H1 (cell line): Measurements from ENCODE around the gene PNMA8B. TPM values are rescaled to one million over a fixed set of nuclear protein-coding genes. Genes with fewer than 3 reads are reported as not detected.
A peak's percentile ranks its signal among the peaks of the same experiment; 100 is the strongest.

ENCODE experiments used
- ATF3 ChIP-seq: IDR thresholded peaks from 2 replicates; pipeline ENCODE4 v1.6.1; 2011; ENCODE audit warnings: low read depth, mild to moderate bottlenecking, low read length; ENCODE audit not compliant: insufficient read depth
- BRCA1 ChIP-seq: IDR thresholded peaks from 2 replicates; pipeline ENCODE4 v1.6.1; 2012; ENCODE audit warnings: low read depth, low read length, improper control_type of control experiment
- CBX8 ChIP-seq: fragments of 300-800, 300-1000 bp; sonication (generic); IDR thresholded peaks from 2 replicates; pipeline ENCODE4 v1.7.1; 2016; ENCODE audit warnings: low read depth, low read length, borderline replicate concordance
- CEBPB ChIP-seq: IDR thresholded peaks from 2 replicates; pipeline ENCODE4 v1.6.1; 2012; ENCODE audit warnings: low read depth, low read length
- CTCF ChIP-seq, 3 experiments: IDR thresholded peaks; 1 replicate in 2 of 3; 2 replicates in 1 of 3; pipeline versions ENCODE4 v1.5.1 to v1.6.1; 2011; ENCODE audit warnings: low read length in 3 of 3, mild to moderate bottlenecking in 3 of 3, inconsistent platforms in 2 of 3, low read depth in 1 of 3, moderate library complexity in 1 of 3; ENCODE audit not compliant: insufficient read depth in 1 of 3; ENCODE audit errors: control extremely low read depth in 1 of 3
- KDM4A ChIP-seq: IDR thresholded peaks from one replicate; pipeline ENCODE4 v1.7.1; 2012; ENCODE audit warnings: low read depth, mild to moderate bottlenecking, moderate library complexity, low read length, inconsistent platforms; ENCODE audit not compliant: severe bottlenecking
- NRF1 ChIP-seq: IDR thresholded peaks from 2 replicates; pipeline ENCODE4 v1.6.1; 2011; ENCODE audit warnings: mild to moderate bottlenecking, low read depth, low read length, improper control_type of control experiment
- RAD21 ChIP-seq, 2 experiments: IDR thresholded peaks in 1 of 2; conservative IDR thresholded peaks in 1 of 2; 2 replicates each; pipeline ENCODE4 v1.6.1; 2011; ENCODE audit warnings: low read depth in 2 of 2, low read length in 2 of 2, improper control_type of control experiment in 1 of 2, inconsistent platforms in 1 of 2, mild to moderate bottlenecking in 1 of 2, moderate library complexity in 1 of 2
- RFX5 ChIP-seq: IDR thresholded peaks from 2 replicates; pipeline ENCODE4 v1.6.1; 2011; ENCODE audit warnings: low read depth, low read length, improper control_type of control experiment, borderline replicate concordance
- SIX5 ChIP-seq: IDR thresholded peaks from 2 replicates; pipeline ENCODE4 v1.6.1; 2011; ENCODE audit warnings: mild to moderate bottlenecking, low read depth, low read length
- TAF7 ChIP-seq: optimal IDR thresholded peaks from 2 replicates; pipeline ENCODE3; 2011; ENCODE audit warnings: low read depth, mild to moderate bottlenecking, inconsistent platforms, low read length, moderate library complexity, borderline replicate concordance
- TCF12 ChIP-seq: IDR thresholded peaks from 2 replicates; pipeline ENCODE4 v1.6.1; 2011; ENCODE audit warnings: low read depth, mild to moderate bottlenecking, low read length
- YY1 ChIP-seq: IDR thresholded peaks from 2 replicates; pipeline ENCODE4 v1.6.1; 2011; ENCODE audit warnings: low read depth, mild to moderate bottlenecking, low read length
- ZNF274 ChIP-seq: IDR thresholded peaks from 2 replicates; pipeline ENCODE4 v1.7.0; 2012; ENCODE audit warnings: low read length, borderline replicate concordance; ENCODE audit errors: extremely low read depth
- polyA plus RNA-seq, 7 experiments: library from polyadenylated mRNA; depleted of rRNA in 3 of 7; stranded (reverse) in 5 of 7; unstranded in 2 of 7; fragments of >200 nt in 5 of 7; fragments of 200-250 nt in 2 of 7; gene quantifications; 1 replicate in 5 of 7; 2 replicates in 1 of 7; 4 replicates in 1 of 7; pipeline versions ENCODE4 v1.2.1 to v1.2.3, GENCODE V29; 2011 to 2013; ENCODE audit warnings: missing spikeins in 2 of 7, mixed read lengths in 2 of 7
- total RNA-seq: library from RNA; stranded (reverse); fragmentation: NEBNext Ultra II Directional; extraction: Animal tissue kit (Norgen Biotek cat#: 25700); gene quantifications from 2 replicates; pipeline ENCODE4 v1.2.1, GENCODE V29; 2021
- TF ChIP-seq, protein P1 (sequence below): IDR thresholded peaks from 2 replicates; pipeline ENCODE4 v1.6.1; 2012; ENCODE audit warnings: inconsistent platforms

The PNMA8B gene
- total and polyA plus RNA-seq, 2 of the 8 experiments (the other 6 are each of a cell fraction or from before 2014, with no cell fraction given), result 0.48 to 1.4 TPM

- TF ChIP-seq CTCF (IDR thresholded peaks at IDR 0.05; ENCODE audit: control extremely low read depth in 1 of 3, insufficient read depth in 1 of 3, low read depth in 1 of 3, low read length in 3 of 3) (peak; percentile 77 to 92 (median 90)), ATF3 (no peak), NRF1 (no peak), KDM4A (no peak), BRCA1 (no peak), RAD21 (IDR thresholded peaks at IDR 0.05 in 1 of 2, conservative IDR thresholded peaks at IDR 0.05 in 1 of 2; ENCODE audit: low read depth in 2 of 2, low read length in 2 of 2) (peak; percentile 90 to 93), TAF7 (no peak), YY1 (no peak), RFX5 (no peak), ZNF274 (no peak), TCF12 (no peak), CEBPB (no peak), CBX8 (no peak), SIX5 (no peak)
- TF ChIP-seq, protein P1, sequence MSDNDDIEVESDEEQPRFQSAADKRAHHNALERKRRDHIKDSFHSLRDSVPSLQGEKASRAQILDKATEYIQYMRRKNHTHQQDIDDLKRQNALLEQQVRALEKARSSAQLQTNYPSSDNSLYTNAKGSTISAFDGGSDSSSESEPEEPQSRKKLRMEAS, result 0 out of 2 replicates have a peak, but pooled peaks have one; percentile 13
Observed at GRCh38 chr19:46529622-46530451, 34.2 kb upstream of the PNMA8B start (continued).
